Measurements from ENCODE around the gene MRPL40.

MRPL40 gene

DNA sequence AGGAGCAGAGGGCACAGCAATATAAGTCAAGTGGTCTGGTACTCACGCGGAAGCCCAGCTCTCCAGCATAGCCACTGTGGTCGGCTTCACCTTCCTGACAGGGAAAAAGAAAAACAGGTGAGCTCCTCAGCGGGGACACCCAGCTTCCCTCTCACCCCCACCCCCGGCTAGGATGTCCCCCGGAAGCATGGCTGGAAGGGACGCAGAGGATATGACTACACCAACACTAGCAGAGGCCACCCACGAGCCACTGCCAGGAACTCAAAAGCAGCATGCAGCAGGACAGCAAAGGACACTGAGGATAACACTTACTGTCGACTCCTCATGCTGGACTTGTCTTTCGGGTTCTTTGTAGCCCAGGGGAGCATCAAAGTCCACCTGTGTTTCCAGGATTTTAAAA lies 24.2 kb downstream of the MRPL40 start:
- in situ Hi-C loops (cut with HindIII; ENCODE audit: low sequenced_read_pairs): loop anchor here (25.0 kb wide), 1 partner anchor 156 kb away; no protein-coding TSS in a partner anchor

DNA sequence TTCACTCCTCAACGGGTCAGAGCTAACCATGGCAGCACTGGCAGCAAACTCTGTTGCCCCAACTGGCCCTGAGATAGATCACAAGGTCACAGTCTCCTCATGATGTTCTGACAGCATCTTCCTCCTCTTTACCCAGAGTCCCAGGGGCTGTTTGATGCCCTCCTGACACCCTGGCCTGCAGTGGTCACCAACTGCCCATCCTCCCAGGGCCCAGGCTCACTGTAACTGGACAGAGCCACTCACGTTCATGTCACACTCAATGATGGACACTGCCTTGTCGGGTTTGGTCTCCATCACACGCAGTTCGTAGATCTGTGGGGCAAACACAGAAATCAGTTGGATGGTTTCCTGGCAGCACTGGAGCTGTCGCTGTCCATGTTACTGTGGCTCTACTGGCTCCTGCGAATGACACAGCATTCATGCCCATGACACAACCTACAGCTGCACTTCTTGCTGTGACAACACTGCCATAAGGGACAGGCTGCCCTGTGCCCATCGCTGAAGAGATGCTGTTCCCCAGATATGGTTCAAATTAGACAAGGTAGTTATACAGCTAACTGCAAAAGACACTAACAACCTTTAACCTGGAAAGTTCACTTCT lies 25.6 kb downstream of the MRPL40 start:
- in situ Hi-C loops (cut with HindIII; ENCODE audit: low sequenced_read_pairs): loop anchor here (25.0 kb wide), 1 partner anchor 154 kb away; no protein-coding TSS in a partner anchor

DNA sequence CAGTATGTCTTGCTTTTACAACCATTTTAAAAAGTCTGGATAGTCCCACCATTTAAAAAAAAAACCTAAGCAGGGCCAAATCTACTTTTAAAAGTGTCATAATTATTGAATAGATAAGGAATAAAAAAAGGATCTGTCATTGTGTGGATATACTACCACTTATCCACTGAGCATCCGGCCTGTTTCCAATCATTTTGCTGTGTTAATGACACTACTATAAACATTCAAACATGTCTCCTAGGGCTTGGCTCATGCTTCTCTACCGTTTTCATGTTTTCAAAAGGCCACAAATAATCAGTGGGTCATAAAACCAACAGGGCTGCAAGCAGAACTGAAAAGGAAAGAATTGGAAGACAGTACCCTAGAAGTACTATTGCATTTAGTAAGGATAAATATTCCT lies 27.7 kb downstream of the MRPL40 start:
- in situ Hi-C loops (cut with HindIII; ENCODE audit: low sequenced_read_pairs): loop anchor here (25.0 kb wide), 1 partner anchor 152 kb away; no protein-coding TSS in a partner anchor

DNA sequence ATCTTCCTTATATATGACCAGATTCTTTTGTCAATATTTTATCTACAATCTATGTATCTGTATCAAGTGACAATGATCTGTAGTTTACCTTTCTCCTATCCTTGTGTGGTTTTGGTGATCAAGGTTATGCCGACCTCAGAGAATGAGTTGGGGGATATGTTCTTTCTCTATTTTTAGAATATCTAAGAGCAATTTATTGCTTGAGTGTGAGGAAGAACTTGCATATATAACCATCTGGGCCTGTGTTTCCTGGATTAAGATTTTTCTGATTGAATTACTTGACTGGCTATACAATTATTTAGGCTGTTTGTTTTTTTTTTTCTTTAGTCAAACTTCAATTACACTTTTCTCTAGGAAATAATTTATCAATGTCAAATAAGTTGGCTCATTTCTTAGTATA lies 29.2 kb downstream of the MRPL40 start:
- in situ Hi-C loops (cut with HindIII; ENCODE audit: low sequenced_read_pairs): loop anchor here (25.0 kb wide), 1 partner anchor 151 kb away; no protein-coding TSS in a partner anchor

DNA sequence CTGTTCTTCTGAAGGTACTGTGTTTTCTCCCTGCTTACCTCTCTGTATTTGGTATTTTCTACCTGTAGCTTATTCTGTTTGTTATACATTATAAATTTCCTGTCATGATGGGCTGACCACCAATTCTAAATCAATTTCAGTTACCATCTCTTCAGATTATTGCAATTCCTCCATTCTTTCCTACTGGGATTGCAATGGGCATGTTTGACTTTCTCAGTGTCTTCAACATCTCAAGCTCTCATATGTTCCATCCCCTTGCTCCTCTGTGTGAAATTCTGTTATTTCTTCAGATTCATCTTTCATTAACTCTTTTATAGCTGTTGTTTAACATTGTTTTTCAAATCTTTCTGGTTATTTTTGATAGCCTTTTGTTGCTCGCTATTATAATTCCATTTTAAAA lies 30.7 kb downstream of the MRPL40 start:
- in situ Hi-C loops (cut with HindIII; ENCODE audit: low sequenced_read_pairs): loop anchor here (25.0 kb wide), 1 partner anchor 149 kb away; no protein-coding TSS in a partner anchor

DNA sequence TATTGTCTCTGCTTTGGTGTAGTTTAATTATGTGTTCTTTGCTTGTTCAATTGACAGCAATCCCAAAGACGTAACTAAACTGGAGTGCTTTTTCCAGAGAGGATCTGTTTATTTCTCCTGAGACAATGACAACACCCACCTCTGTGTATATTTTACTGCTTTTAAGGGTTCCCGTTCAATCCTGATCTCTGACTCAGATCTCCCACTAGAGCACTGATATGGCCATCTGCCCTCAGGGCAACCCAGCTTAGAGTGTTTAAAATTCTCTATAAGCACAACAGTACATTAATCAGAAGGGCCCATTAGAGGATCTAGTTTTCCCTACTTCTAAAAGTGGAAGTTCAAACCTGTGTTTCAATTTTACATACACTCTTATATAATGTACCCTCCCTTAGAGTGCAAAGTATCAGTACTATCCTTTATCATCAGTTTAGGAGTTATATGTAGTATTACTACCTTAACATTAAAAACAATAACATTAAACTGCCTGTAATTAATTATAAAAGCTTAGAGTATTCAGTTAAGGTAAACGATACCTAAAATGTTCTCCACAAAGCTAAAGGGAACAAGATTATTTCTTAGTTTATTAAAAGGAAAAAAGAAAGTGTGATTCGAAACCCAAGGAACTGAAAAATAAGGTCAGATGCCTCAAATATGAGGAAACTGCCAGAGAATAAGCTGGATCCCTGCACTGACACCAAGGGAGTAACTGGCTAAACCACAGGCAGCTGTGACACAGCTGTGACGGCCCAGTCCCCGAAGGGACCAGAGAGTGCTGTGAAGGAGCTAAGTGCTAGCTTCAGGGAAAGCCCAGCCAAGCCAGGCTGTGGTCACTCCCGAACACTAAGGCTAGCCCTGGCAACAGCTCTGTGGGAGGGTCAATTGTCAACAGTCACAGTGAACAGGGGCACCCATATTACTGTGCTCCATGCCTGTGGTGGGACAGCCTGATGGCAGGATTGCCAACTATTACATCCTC lies 31.4 kb downstream of the MRPL40 start:
- in situ Hi-C loops (cut with HindIII; ENCODE audit: low sequenced_read_pairs): loop anchor here (25.0 kb wide), 1 partner anchor 149 kb away; no protein-coding TSS in a partner anchor

DNA sequence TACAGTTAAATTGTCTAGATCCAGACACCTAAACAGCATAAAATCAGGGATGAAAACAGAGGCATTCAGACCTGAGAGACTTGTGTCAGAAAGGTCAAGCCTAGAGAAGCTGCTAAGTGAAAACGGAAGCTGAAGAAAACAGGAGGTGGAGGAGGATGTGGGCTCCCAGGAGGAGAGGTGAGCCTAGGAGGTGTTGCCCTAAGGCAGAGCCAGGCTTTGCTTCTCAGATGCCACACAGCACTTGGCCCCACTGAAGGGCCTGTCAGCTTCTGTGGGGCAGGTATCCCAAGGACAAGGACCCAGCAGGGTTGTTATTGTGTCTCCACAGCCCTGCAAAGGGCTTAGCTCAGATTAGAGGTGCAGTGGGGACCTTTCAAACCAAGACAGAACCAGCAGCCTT lies 32.2 kb downstream of the MRPL40 start:
- in situ Hi-C loops (cut with HindIII; ENCODE audit: low sequenced_read_pairs): loop anchor here (25.0 kb wide), 1 partner anchor 148 kb away; no protein-coding TSS in a partner anchor

DNA sequence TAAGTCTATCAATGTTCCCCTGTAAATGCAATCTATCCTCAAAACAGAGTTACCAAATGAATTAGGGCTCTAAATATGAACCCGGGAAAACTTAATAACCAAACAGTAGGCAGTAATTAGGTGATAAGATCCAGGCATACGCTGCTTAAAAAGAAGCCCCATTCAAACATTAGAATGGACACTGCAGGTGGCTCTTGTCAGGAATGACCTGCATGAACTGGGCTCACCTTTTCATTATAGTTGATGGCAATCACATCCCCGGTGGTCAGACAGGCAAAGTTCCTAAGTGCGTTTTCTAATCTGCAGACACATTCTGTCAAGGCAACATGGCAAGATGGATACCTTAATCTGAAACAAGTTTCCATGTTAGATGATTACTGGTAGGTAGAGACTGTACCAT lies 32.6 kb downstream of the MRPL40 start:
- in situ Hi-C loops (cut with HindIII; ENCODE audit: low sequenced_read_pairs): loop anchor here (25.0 kb wide), 1 partner anchor 147 kb away; no protein-coding TSS in a partner anchor

DNA sequence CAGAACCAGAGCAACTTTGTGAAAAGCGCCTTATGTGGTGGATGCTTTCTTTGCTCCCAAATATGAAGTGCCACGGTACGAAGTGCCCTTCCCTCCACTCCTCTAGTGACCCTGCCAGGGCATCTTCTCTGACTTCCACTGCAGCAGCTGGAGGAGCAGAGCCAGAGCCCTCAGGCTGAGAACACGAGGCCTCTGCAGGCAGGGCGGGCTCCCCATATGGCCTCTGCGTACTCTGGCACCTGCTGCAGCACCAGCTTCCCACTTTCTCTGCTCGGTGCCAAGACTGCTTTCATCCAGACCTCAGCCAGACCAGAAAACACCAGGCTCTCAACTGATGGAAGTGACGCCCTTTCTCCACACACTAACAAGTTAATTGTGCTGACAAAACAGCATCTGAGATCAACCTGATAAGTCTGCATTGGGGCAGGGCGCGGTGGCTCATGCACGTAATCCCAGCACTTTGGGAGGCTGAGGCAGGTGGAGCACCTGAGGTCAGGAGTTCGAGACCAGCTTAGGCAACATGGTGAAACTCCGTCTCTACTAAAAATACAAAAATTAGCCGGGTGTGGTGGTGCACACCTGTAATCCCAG lies 33.9 kb downstream of the MRPL40 start:
- in situ Hi-C loops (cut with HindIII; ENCODE audit: low sequenced_read_pairs): loop anchor here (25.0 kb wide), 1 partner anchor 146 kb away; no protein-coding TSS in a partner anchor

DNA sequence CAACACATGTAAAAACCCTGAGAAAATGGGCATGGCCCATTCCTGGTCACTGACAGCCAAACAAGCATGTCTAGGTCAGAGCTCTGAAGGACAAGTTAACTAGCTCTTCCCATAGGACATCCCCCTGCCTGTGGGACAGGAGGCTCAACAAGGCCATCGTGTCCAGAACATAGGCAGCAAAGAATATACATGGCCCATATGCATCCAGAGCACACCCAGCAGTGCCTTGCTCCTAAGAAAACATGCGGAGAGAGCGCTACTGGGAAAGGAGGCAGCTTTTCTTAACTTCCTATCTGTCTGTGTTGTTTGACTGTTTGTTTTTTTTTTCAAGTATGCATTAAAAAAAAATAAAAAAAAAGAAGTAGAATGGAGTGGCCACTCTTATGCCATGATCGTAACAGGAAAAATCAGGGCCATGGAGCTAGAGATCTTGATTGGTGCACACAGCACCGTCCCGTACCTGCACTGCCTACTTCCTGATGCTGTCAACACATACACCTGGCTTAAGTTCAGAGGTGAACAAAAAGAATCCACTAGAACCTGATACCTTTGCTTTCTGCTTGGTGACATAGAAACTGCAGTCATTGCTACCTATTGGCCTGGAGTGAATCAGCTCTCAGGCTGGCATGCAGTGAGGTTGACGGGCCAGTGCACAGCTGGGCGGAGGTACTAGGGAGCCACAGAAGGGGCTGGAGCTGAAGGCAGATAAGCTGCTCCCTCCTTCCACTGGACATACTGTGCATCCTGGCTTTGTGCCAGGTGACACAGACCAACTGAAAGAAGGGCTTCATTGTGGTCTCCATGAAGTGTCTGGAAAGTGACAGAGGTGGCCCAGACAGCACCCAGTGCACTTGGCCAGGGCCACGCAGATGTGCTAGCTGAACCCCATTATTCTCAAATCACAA lies 34.8 kb downstream of the MRPL40 start:
- in situ Hi-C loops (cut with HindIII; ENCODE audit: low sequenced_read_pairs): loop anchor here (25.0 kb wide), 1 partner anchor 145 kb away; no protein-coding TSS in a partner anchor

DNA sequence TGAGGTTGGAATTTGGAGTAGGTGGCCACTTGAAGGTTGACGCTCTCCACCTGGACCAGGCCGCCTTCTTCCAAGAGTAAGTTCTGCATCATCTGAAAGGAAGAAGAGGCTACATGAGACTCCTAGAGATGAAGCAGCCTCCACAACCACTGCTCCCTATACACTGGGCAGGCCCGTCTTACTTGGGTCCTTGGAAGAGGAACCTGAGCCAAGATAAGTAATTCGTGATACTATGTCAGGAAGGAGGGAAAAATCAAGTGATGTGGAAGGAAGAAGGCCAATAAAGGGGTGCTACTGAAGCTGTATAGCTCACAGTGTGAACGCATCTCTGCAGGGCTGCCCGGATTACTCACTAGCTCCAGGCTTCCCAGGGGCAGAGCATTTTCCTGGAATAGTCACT lies 35.6 kb downstream of the MRPL40 start:
- in situ Hi-C loops (cut with HindIII; ENCODE audit: low sequenced_read_pairs): loop anchor here (25.0 kb wide), 1 partner anchor 144 kb away; no protein-coding TSS in a partner anchor

DNA sequence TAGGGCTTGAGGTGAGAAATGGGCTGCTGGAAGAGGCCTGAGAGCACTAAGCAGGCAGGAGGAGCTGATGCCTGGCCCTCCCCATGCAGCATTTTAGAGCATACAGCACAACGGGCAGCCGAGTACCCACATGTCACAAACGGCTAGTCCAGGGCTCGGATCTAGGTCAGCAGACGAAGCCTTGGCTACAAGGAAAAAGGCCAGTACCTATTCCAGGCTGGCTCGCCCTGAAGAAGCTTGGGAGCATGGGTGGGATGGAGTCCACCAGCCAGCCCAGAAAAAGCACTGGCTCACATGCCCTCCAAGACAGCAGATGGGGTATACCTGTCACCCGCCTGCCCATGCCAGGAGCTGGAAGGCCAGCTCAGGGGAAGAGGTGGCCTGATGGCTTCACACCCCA lies 37.1 kb downstream of the MRPL40 start:
- in situ Hi-C loops (cut with HindIII; ENCODE audit: low sequenced_read_pairs): loop anchor here (25.0 kb wide), 1 partner anchor 143 kb away; no protein-coding TSS in a partner anchor

DNA sequence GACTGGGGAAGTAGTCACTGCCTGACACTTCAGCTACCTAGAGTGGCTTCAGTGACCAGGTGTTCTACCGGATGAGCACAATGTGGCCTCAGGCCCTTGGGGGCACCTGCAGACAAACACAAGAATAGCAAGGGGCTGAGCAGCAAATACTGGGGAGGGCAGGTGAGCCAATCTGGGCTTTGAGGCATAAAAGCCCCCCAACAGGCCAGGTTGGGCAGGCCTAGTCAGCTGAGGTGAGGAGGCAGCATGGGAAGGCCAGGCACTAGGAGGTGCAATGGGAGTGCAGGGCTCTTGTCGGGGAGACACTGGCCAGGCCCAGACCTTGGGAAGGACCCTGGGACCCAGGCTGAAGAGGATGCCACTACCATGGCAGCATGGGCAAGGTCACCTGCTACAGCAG lies 37.7 kb downstream of the MRPL40 start:
- in situ Hi-C loops (cut with HindIII; ENCODE audit: low sequenced_read_pairs): loop anchor here (25.0 kb wide), 1 partner anchor 142 kb away; no protein-coding TSS in a partner anchor

DNA sequence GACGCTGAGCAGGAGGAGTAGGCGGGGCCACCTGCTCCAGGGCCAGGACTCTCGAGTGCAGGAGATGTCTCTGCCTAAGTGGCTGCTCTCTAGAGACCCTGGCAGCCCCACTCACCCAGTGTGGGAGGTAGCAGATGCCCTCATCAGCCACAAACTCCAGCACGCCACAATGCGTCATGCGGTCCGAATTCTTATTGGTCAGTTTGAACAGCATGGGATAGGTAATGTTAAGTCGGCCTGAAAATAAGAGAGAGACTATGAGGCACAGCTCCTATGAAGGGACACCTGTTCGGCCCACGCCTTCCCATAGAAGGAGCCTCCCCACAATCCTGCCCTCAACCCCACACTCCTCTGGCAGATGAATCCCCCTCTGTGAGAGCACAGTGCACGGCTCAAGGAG lies 39.2 kb downstream of the MRPL40 start:
- in situ Hi-C loops (cut with HindIII; ENCODE audit: low sequenced_read_pairs): loop anchor here (25.0 kb wide), 1 partner anchor 141 kb away; no protein-coding TSS in a partner anchor

DNA sequence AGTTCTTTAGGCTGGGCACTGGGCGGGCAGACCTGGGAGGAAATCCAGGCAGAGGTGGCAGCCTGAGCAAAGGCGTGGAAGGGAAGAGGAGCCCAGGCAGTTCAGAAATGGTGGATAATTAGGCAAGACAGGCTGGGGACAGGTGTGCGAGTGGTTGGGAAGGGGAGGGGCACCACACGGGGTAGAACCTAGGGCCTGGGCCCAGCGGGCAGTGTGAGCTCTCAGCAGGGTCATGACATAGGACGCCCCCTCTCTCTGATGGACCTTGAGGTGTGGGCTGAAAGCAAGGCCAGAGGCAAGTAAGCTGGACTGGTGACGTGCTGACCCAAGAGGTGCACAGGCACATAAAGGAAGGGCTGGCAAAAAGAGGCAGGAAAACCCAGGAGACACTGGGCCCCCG lies 39.9 kb downstream of the MRPL40 start:
- in situ Hi-C loops (cut with HindIII; ENCODE audit: low sequenced_read_pairs): loop anchor here (25.0 kb wide), 1 partner anchor 140 kb away; no protein-coding TSS in a partner anchor

DNA sequence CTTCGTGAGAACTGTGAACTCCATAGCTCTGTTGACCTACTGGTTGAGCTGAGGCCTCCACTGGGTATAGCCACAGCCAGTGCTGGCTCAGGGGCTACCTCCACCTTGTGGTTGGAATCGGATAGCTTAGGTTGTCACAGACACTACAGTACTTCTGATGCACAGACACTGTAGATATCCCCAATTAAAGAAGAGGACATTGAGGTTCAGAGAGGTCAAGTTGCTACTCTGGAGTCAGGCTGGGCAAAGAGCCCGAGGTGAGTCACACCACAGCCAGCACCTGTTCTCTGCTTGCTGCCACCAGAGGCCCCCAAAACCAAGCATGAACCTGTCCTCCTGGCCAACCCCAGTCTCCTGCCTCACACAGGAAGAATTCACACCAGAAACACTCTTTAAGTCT lies 41.2 kb downstream of the MRPL40 start:
- in situ Hi-C loops (cut with HindIII; ENCODE audit: low sequenced_read_pairs): loop anchor here (25.0 kb wide), 1 partner anchor 139 kb away; no protein-coding TSS in a partner anchor

DNA sequence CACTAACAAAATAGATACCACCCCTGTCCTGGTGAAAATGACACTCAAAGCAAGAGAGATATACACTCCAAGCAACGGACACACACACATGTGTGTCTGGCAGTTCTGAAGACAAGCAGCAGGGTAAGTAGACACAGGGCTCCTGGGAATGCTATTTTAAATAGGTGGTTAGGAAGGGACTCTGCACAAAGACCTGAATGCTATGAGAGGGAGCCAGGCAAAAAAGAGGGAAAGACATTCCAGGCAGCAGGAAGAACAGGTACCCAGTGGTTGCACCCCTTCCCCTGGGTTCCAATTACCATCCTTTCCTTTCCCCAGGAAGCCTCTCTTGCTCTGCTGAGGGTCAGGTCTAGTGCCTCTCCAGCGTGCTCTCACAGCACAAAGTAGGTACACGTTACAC lies 43.7 kb downstream of the MRPL40 start:
- in situ Hi-C loops (cut with HindIII; ENCODE audit: low sequenced_read_pairs): no loop called here

DNA sequence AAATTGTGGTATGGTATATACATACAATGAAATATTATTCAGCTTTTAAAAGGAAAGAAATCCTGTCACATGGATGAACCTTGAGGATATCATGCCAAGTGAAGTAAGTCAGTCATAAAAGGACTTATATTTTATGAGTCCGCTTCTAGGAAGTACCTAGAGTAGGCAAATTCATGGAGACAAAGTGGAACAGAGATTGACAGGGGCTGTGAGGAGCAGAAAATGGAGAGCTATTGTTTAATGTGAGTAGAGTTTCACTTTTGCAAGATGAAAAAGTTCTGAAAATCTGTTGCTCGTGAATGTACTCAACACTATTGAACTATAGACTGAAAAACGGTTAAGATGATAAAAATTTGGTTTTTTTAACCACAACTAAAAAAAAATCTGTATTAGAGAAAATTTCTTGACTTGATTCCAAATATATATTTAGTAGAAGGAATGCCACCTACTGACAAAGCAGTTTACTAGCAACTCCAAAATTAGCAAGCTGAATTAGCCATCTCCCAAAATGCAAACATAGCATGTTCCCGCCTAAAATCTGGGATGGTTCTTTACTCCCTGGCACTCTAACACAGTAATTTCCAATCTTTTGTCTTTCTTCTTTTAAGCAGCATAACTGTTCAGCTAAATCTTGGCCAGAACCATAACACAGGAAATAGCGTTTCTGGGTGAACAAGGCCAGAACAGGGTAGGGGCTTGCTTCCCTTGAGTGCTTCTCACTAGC lies 45.1 kb downstream of the MRPL40 start:
- in situ Hi-C loops (cut with HindIII; ENCODE audit: low sequenced_read_pairs): no loop called here
